Trophoblast cell (in vitro differentiated cells and primary cell): ENCODE measurements around the gene LPAR1.
"Not testable (repeated sequence)": the region's sequence is repeated elsewhere in the genome, so short reads cannot be mapped to it uniquely, and the experiment has no call there.

Experiments used
- DNase-seq, 2 donors: peaks; one replicate each; pipeline ENCODE4 v3.0.0-alpha.2; 2016
- H2AFZ ChIP-seq: 2 replicates; pipeline ENCODE4 v1.6.1; 2013; ENCODE audit warnings: low read length, moderate library complexity, mild to moderate bottlenecking; ENCODE audit not compliant: insufficient read depth, poor library complexity
- H2AK5ac ChIP-seq: 2 replicates; pipeline ENCODE4 v1.6.1; 2013; ENCODE audit warnings: mild to moderate bottlenecking, low read length
- H2BK120ac ChIP-seq: 2 replicates; pipeline ENCODE4 v1.6.1; 2013; ENCODE audit warnings: low read length, mild to moderate bottlenecking, moderate library complexity; ENCODE audit not compliant: insufficient read depth, poor library complexity
- H2BK12ac ChIP-seq: 2 replicates; pipeline ENCODE4 v1.6.1; 2013; ENCODE audit warnings: mild to moderate bottlenecking, low read length, moderate library complexity
- H2BK5ac ChIP-seq: 2 replicates; pipeline ENCODE4 v1.6.1; 2013; ENCODE audit warnings: low read length, low read depth, moderate library complexity, mild to moderate bottlenecking; ENCODE audit not compliant: poor library complexity
- H3K14ac ChIP-seq: 2 replicates; pipeline ENCODE4 v1.6.1; 2013; ENCODE audit warnings: mild to moderate bottlenecking, low read length
- H3K18ac ChIP-seq: 2 replicates; pipeline ENCODE4 v1.6.1; 2013; ENCODE audit warnings: mild to moderate bottlenecking, low read length
- H3K23ac ChIP-seq: 2 replicates; pipeline ENCODE4 v1.6.1; 2013; ENCODE audit warnings: low read length
- H3K27ac ChIP-seq: 2 replicates; pipeline ENCODE4 v1.5.1; 2013; ENCODE audit warnings: low read depth, mild to moderate bottlenecking, inconsistent platforms, low read length, moderate library complexity
- H3K27me3 ChIP-seq: 2 replicates; pipeline ENCODE4 v1.6.1; 2013; ENCODE audit warnings: inconsistent platforms, mild to moderate bottlenecking, low read length, moderate library complexity; ENCODE audit not compliant: insufficient read depth
- H3K36me3 ChIP-seq, 2 experiments: 1 replicate in 1 of 2; 2 replicates in 1 of 2; pipeline ENCODE4 v1.6.1; 2013; ENCODE audit warnings: low read length in 2 of 2, mild to moderate bottlenecking in 2 of 2, moderate library complexity in 1 of 2; ENCODE audit not compliant: insufficient read depth in 2 of 2, control insufficient read depth in 1 of 2
- H3K4ac ChIP-seq: 2 replicates; pipeline ENCODE4 v1.6.1; 2013; ENCODE audit warnings: low read depth, mild to moderate bottlenecking, low read length, moderate library complexity
- H3K4me1 ChIP-seq, 2 experiments: 1 replicate in 1 of 2; 2 replicates in 1 of 2; pipeline ENCODE4 v1.6.1; 2013; ENCODE audit warnings: low read length in 2 of 2, mild to moderate bottlenecking in 2 of 2, moderate library complexity in 1 of 2; ENCODE audit not compliant: insufficient read depth in 2 of 2, control insufficient read depth in 1 of 2
- H3K4me2 ChIP-seq: 2 replicates; pipeline ENCODE4 v1.6.1; 2013; ENCODE audit warnings: inconsistent platforms, mild to moderate bottlenecking, low read length, moderate library complexity
- H3K4me3 ChIP-seq: 2 replicates; pipeline ENCODE4 v1.5.1; 2013; ENCODE audit warnings: mild to moderate bottlenecking, low read depth, low read length, inconsistent platforms
- H3K79me1 ChIP-seq: one replicate; pipeline ENCODE4 v1.6.1; 2013; ENCODE audit warnings: low read length
- H3K79me2 ChIP-seq: 2 replicates; pipeline ENCODE4 v1.6.1; 2013; ENCODE audit warnings: low read length, mild to moderate bottlenecking; ENCODE audit not compliant: control insufficient read depth, insufficient read depth, poor library complexity
- H3K9ac ChIP-seq: 2 replicates; pipeline ENCODE4 v1.6.1; 2013; ENCODE audit warnings: mild to moderate bottlenecking, low read length
- H3K9me3 ChIP-seq: 2 replicates; pipeline ENCODE4 v1.6.1; 2013; ENCODE audit warnings: low read depth, mild to moderate bottlenecking, control low read depth, inconsistent platforms, low read length; ENCODE audit not compliant: insufficient read depth
- H4K12ac ChIP-seq: 2 replicates; pipeline ENCODE4 v1.6.1; 2013; ENCODE audit warnings: low read depth, mild to moderate bottlenecking, low read length, moderate library complexity
- H4K8ac ChIP-seq: 2 replicates; pipeline ENCODE4 v1.6.1; 2013; ENCODE audit warnings: low read depth, mild to moderate bottlenecking, low read length, moderate library complexity
- H4K91ac ChIP-seq: one replicate; pipeline ENCODE4 v1.6.1; 2013; ENCODE audit warnings: low read depth, mild to moderate bottlenecking, low read length, moderate library complexity
- WGBS: extraction: QIAGEN DNeasy Blood & Tissue Kit; methylation state at CpG from one replicate; pipeline ENCODE4 v1.1.7; 2013; ENCODE audit warnings: missing lambda C conversion rate; ENCODE audit not compliant: insufficient read length, insufficient coverage; ENCODE audit errors: extremely low coverage; 5-methylcytosine and 5-hydroxymethylcytosine counted together

Gene LPAR1

DNA sequence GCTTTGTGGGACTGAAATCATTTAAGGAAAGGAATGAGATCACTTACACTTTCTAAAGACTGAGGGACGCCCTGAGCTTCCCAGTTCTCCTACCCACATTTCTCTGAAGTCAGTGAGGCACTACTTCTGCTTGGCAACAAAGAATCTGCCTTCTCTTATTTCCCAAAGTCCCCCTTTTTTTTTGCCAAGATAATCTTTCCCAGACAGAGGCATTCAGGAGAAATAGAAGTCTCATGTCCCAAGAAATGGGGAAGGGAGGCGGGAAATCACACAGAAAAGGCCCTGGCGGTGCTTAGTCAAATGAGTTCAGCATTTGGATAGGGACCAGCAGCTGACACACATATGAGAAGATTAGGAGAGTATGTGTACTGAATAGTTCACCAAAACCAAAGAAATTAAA, 210.0 kb downstream of the LPAR1 start:
- no peak overlapping the region for H3K18ac ChIP-seq
- no peak overlapping the region for H3K27ac ChIP-seq
- no peak overlapping the region for H3K4me2 ChIP-seq
- no peaks in the 10 kb centered on the region for H3K79me1 ChIP-seq
- H3K36me3 ChIP-seq = no peaks in the 10 kb centered on the region
- no peak overlapping the region for H4K91ac ChIP-seq
- H2AK5ac ChIP-seq = no peak overlapping the region
- no peak overlapping the region for H4K12ac ChIP-seq
- WGBS = no CpG with 5 or more reads among the region's 3 CpGs
- H2BK5ac ChIP-seq = no peak overlapping the region
- no peak overlapping the region for H3K4me3 ChIP-seq
- no peak overlapping the region for H3K4ac ChIP-seq
- H4K8ac ChIP-seq = no peak overlapping the region
- H3K14ac ChIP-seq = no peak overlapping the region
- no peak overlapping the region for H2BK120ac ChIP-seq
- H3K9ac ChIP-seq = no peak overlapping the region
- no peak overlapping the region for H3K23ac ChIP-seq
- no peak for DNase-seq
- no peaks in the 10 kb centered on the region for H3K9me3 ChIP-seq
- H3K4me1 ChIP-seq = no peaks in the 10 kb centered on the region
- H2AFZ ChIP-seq = no peak overlapping the region
- H3K79me2 ChIP-seq = no peaks in the 10 kb centered on the region
- H3K27me3 ChIP-seq = no peaks in the 10 kb centered on the region
- no peak overlapping the region for H2BK12ac ChIP-seq

DNA sequence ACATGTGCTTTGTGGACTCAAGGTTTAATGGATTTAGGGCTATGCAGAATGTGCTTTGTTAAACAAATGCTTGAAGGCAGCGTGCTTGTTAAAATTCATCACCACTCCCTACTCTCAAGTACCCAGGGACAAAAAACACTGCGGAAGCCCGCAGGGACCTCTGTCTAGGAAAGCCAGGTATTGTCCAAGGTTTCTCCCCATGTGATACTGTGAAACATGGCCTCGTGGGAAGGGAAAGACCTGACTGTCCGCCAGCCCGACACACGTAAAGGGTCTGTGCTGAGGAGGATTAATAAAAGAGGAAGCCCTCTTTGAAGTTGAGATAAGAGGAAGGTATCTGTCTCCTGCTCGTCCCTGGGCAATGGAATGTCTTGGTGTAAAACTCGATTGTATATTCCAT, 211.9 kb downstream of the LPAR1 start:
- not testable (repeated sequence) for H3K9me3 ChIP-seq, H3K4me2 ChIP-seq, H3K14ac ChIP-seq, H3K27ac ChIP-seq, H3K36me3 ChIP-seq, H4K8ac ChIP-seq, H3K79me2 ChIP-seq, H3K23ac ChIP-seq, H2AFZ ChIP-seq, H2BK120ac ChIP-seq, H2BK12ac ChIP-seq, H3K18ac ChIP-seq, H2BK5ac ChIP-seq, H4K12ac ChIP-seq, H4K91ac ChIP-seq, H2AK5ac ChIP-seq, H3K27me3 ChIP-seq, H3K4me3 ChIP-seq, H3K4ac ChIP-seq, H3K9ac ChIP-seq, H3K79me1 ChIP-seq, H3K4me1 ChIP-seq
- peak; percentile 43 to 56 for DNase-seq
- WGBS = no CpG with 5 or more reads among the region's 9 CpGs

DNA sequence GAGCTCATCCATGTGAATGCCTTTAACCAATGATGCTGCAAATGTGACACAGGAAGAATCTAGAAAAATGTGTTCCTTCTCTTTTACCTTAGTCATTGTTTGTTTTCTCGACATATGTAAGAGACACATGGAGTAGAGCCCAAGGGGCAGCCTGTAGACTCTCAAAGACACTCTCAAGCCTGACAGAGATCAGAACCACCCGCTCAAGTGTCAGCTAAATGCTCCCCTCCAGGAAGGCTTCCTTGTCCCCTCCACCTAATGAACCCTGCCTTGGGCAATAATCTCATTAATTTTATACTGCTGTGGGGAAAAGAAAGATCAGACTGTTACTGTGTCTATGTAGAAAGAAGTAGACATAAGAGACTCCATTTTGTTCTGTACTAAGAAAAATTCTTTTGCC, 212.3 kb downstream of the LPAR1 start:
- H3K23ac ChIP-seq = no peak overlapping the region

DNA sequence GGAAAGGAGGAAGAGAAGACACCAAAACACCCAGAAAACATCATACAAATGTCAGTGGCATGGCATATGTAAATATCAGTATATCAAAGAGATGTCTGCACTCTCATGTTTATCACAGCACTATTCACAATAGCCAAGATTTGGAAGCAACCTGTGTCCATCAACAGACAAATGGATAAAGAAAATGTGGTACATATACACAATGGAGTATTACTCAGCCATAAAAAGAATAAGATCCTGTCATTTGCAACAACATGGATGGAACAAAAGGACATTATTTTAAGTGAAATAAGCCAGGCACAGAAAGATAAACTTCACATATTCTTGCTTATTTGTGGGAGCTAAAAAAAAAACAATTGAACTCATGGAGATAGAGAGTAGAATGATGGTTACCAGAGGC, 213.1 kb downstream of the LPAR1 start:
- not testable (repeated sequence) for DNase-seq, H3K36me3 ChIP-seq, H2BK120ac ChIP-seq, H3K9ac ChIP-seq, H3K9me3 ChIP-seq, H3K27ac ChIP-seq, H3K4me3 ChIP-seq, H3K4me1 ChIP-seq, H2BK5ac ChIP-seq, H3K23ac ChIP-seq, H3K4ac ChIP-seq, H3K79me1 ChIP-seq, H3K18ac ChIP-seq, H2BK12ac ChIP-seq, H3K14ac ChIP-seq, H4K12ac ChIP-seq, H4K8ac ChIP-seq, H3K79me2 ChIP-seq, H4K91ac ChIP-seq, H2AK5ac ChIP-seq, H3K4me2 ChIP-seq, H3K27me3 ChIP-seq, H2AFZ ChIP-seq

More for the DNA sequence above, 212.3 kb downstream of the LPAR1 start:
- Histone ChIP-seq H2AK5ac (no peak overlapping the region), H3K27me3 (no peaks in the 10 kb centered on the region), H4K12ac (no peak overlapping the region), H2BK12ac (no peak overlapping the region), H3K4me2 (no peak overlapping the region), H3K4me3 (no peak overlapping the region), H3K14ac (no peak overlapping the region), H2BK5ac (no peak overlapping the region), H4K91ac (no peak overlapping the region), H3K36me3 (no peaks in the 10 kb centered on the region), H3K9me3 (no peaks in the 10 kb centered on the region), H3K79me2 (no peaks in the 10 kb centered on the region), H3K79me1 (peaks cover 2% of the 10 kb centered on the region), H2BK120ac (no peak overlapping the region), H3K4ac (no peak overlapping the region), H4K8ac (no peak overlapping the region), H3K9ac (no peak overlapping the region), H3K4me1 (no peaks in the 10 kb centered on the region), H3K18ac (no peak overlapping the region), H3K27ac (no peak overlapping the region), H2AFZ (no peak overlapping the region)
- WGBS = no CpG with 5 or more reads among the region's 2 CpGs
- DNase-seq = no peak
